B cell (primary cell): ENCODE measurements around the gene POGLUT2. TPM values are rescaled to one million over a fixed set of nuclear protein-coding genes. Genes with fewer than 3 reads are reported as not detected.

ENCODE experiments used
- ATAC-seq: fragments of 200-7000 bp; cut with Tn5 transposase; one replicate; pipeline ENCODE4 v1.10.0; 2021; ENCODE audit warnings: low read depth, mild to moderate bottlenecking, moderate number of reproducible peaks, moderate library complexity
- CTCF ChIA-PET: fragments of 350-600 bp; sonication (Branson Sonifier 250); formaldehyde crosslinking; loops from one replicate; lab custom pipeline; 2021; ENCODE audit warnings: antibody characterized with exemption, inconsistent platforms; lab: Charles Lee
- POLR2A ChIA-PET: fragments of 350-600 bp; sonication (Branson Sonifier 250); formaldehyde crosslinking; loops from one replicate; lab custom pipeline; 2021; ENCODE audit warnings: antibody characterized with exemption; lab: Charles Lee
- DNase-seq: peaks from one replicate; pipeline ENCODE4 v3.0.0; 2013
- H2AFZ ChIP-seq: 2 replicates; pipeline ENCODE4 v1.6.1; 2012; ENCODE audit warnings: mild to moderate bottlenecking, low read depth, low read length; ENCODE audit not compliant: insufficient read depth, poor library complexity, severe bottlenecking
- H3K27ac ChIP-seq, 2 donors: 1 replicate in 1 of 2; 2 replicates in 1 of 2; pipeline ENCODE4 v1.5.1; 2012 to 2013; ENCODE audit warnings: low read length in 2 of 2, mild to moderate bottlenecking in 2 of 2, moderate library complexity in 1 of 2
- H3K27me3 ChIP-seq, 4 experiments: fragments of 200-600 bp in 1 of 4; sonication (generic) in 1 of 4; replicated peaks in 1 of 4; 1 replicate in 2 of 4; 2 replicates in 2 of 4; pipeline versions ENCODE4 v1.6.1 to v1.7.0; 2013 to 2016; ENCODE audit warnings: low read length in 3 of 4, mild to moderate bottlenecking in 2 of 4, mixed read lengths in 1 of 4, moderate library complexity in 1 of 4; ENCODE audit not compliant: insufficient read depth in 4 of 4, control insufficient read depth in 3 of 4; ENCODE audit errors: control extremely low read depth in 1 of 4
- H3K36me3 ChIP-seq, 2 experiments: replicated peaks in 1 of 2; 1 replicate in 1 of 2; 2 replicates in 1 of 2; pipeline versions ENCODE4 v1.6.1 to v1.7.1; 2013; ENCODE audit warnings: low read length in 1 of 2; ENCODE audit not compliant: insufficient read depth in 2 of 2, control insufficient read depth in 1 of 2; ENCODE audit errors: control extremely low read depth in 1 of 2, extremely low read depth in 1 of 2
- H3K4me1 ChIP-seq, 2 donors: fragments of 200-600 bp in 1 of 2; sonication (generic) in 1 of 2; 1 replicate in 1 of 2; 2 replicates in 1 of 2; pipeline versions ENCODE4 v1.5.1 to v1.6.1; 2013 to 2017; ENCODE audit warnings: low read length in 2 of 2; ENCODE audit not compliant: control insufficient read depth in 2 of 2, insufficient read depth in 2 of 2
- H3K4me2 ChIP-seq: replicated peaks from 2 replicates; pipeline ENCODE3; 2012; ENCODE audit warnings: mild to moderate bottlenecking, low read depth, low read length; ENCODE audit not compliant: poor library complexity, severe bottlenecking
- H3K4me3 ChIP-seq, 5 experiments: fragments of 200-600 bp in 1 of 5; sonication (generic) in 1 of 5; 1 replicate in 3 of 5; 2 replicates in 2 of 5; pipeline versions ENCODE4 v1.5.1 to v1.7.0; 2011 to 2016; ENCODE audit warnings: low read length in 4 of 5, mild to moderate bottlenecking in 4 of 5, low read depth in 2 of 5, control low read depth in 1 of 5, moderate library complexity in 1 of 5; ENCODE audit not compliant: insufficient read depth in 1 of 5; ENCODE audit errors: control extremely low read depth in 1 of 5, extremely low read depth in 1 of 5
- H3K79me2 ChIP-seq: fragments of 200-600 bp; sonication (generic); one replicate; pipeline ENCODE4 v1.6.0; 2016; ENCODE audit warnings: low read length; ENCODE audit not compliant: control insufficient read depth, insufficient read depth
- H3K9ac ChIP-seq: fragments of 200-600 bp; sonication (generic); 2 replicates; pipeline ENCODE4 v1.6.1; 2017; ENCODE audit warnings: mild to moderate bottlenecking, low read length, moderate library complexity
- H3K9me3 ChIP-seq, 3 donors: one replicate each; pipeline versions ENCODE4 v1.6.1 to v1.7.1; 2013; ENCODE audit warnings: low read length in 2 of 3; ENCODE audit not compliant: control insufficient read depth in 2 of 3, insufficient read depth in 1 of 3; ENCODE audit errors: control extremely low read depth in 1 of 3
- H4K20me1 ChIP-seq: 2 replicates; pipeline ENCODE4 v1.6.0; 2012; ENCODE audit warnings: mild to moderate bottlenecking, low read length; ENCODE audit not compliant: insufficient read depth, control insufficient read depth, poor library complexity, severe bottlenecking
- H3K27ac Mint-ChIP-seq: one replicate; pipeline ENCODE4 v1.8.0; 2021; ENCODE audit warnings: mixed read lengths
- H3K27me3 Mint-ChIP-seq: one replicate; pipeline ENCODE4 v1.8.0; 2021; ENCODE audit warnings: mixed read lengths
- H3K4me1 Mint-ChIP-seq: one replicate; pipeline ENCODE4 v1.8.0; 2021; ENCODE audit warnings: mixed read lengths
- H3K4me3 Mint-ChIP-seq: one replicate; pipeline ENCODE4 v1.8.0; 2021; ENCODE audit warnings: mixed read lengths
- H3K9me3 Mint-ChIP-seq: one replicate; pipeline ENCODE4 v1.8.0; 2022; ENCODE audit warnings: mixed read lengths; ENCODE audit not compliant: insufficient read depth
- CTCF ChIP-seq: fragments of 200-600 bp; IDR thresholded peaks from one replicate; pipeline ENCODE4 v1.8.0; 2022; ENCODE audit warnings: antibody characterized with exemption, mild to moderate bottlenecking
- EZH2 ChIP-seq: IDR thresholded peaks from 2 replicates; pipeline ENCODE4 v1.6.1; 2012; ENCODE audit warnings: borderline replicate concordance, low read depth, mild to moderate bottlenecking, moderate library complexity, low read length; ENCODE audit not compliant: insufficient read depth, poor library complexity, severe bottlenecking
- WGBS: methylation state at CpG from one replicate; pipeline ENCODE4 v1.1.5; 2013; ENCODE audit warnings: missing lambda C conversion rate; ENCODE audit not compliant: insufficient coverage; 5-methylcytosine and 5-hydroxymethylcytosine counted together
- intact Hi-C: fragments of 100-400 bp; cut with micrococcal nuclease; formaldehyde crosslinking; loops from one replicate; pipeline ENCODE4 v1.10.0; 2022
- polyA plus RNA-seq: library from polyadenylated mRNA; depleted of rRNA; stranded (reverse); fragments of >200 nt; gene quantifications from 2 replicates; pipeline ENCODE4 v1.2.3, GENCODE V29; 2012
- total RNA-seq, 2 donors: library from RNA; stranded (reverse); fragments of 120-200 nt in 1 of 2; gene quantifications; 1 replicate in 1 of 2; 2 replicates in 1 of 2; pipeline versions ENCODE4 v1.2.3 to v1.2.4, GENCODE V29; 2013 to 2022

POGLUT2 gene
- total and polyA plus RNA-seq, 2 donors (not counting 1 experiment from before 2014, with no cell fraction given), result 0.12 TPM; not detected in 1

DNA sequence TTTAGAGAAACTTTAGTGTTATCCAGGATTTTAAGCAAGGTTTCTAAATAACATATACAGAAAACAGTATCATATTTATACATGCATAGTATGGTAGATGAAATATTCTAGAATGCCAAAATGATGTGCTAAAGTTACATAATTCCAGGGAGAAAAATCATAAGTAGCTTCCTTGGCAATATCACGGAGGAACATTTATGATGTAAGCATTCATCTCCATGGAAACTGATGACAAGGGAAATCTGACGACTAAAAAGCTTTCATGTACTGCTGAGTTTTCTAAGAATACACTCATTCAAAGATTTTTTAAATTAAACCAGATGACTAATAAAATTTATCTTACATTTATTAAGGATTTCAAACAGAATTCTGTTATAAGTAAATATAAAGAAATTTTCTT is 29.9 kb downstream of the POGLUT2 start:
- H3K9me3 ChIP-seq, result peaks cover 0 to 2% (median 0%) of the 10 kb centered on the region in 3 donors
- no peaks in the 10 kb centered on the region for H3K27me3 ChIP-seq
- H3K27ac ChIP-seq, result no peak overlapping the region
- no CpG with 5 or more reads among the region's 2 CpGs for WGBS
- no peak for TF ChIP-seq CTCF
- TF ChIP-seq EZH2, result no peak
- Mint-ChIP-seq H3K27ac (no peak overlapping the region), H3K9me3 (no peaks in the 10 kb centered on the region), H3K4me3 (no peak overlapping the region), H3K4me1 (peaks cover 10% of the 10 kb centered on the region), H3K27me3 (no peaks in the 10 kb centered on the region)
- ChIA-PET POLR2A (no interaction called here), CTCF (no interaction called here)
- H3K9ac ChIP-seq, result no peak overlapping the region
- intact Hi-C loops, result no loop called here
- no peaks in the 10 kb centered on the region for H4K20me1 ChIP-seq
- H2AFZ ChIP-seq, result no peak overlapping the region
- peaks cover 4% of the 10 kb centered on the region for H3K79me2 ChIP-seq
- H3K4me1 ChIP-seq, result peaks cover 3 to 9% of the 10 kb centered on the region in 2 donors
- no peak overlapping the region for H3K4me2 ChIP-seq
- H3K36me3 ChIP-seq, result no peaks in the 10 kb centered on the region
- DNase-seq (no peak), ATAC-seq (no peak)
- H3K4me3 ChIP-seq, result no peak overlapping the region

- Histone ChIP-seq H3K27me3 (no peaks in the 10 kb centered on the region), H3K4me3 (no peak overlapping the region), H3K27ac (no peak overlapping the region), H3K36me3 (no peaks in the 10 kb centered on the region), H3K4me1 (no peaks in the 10 kb centered on the region), H2AFZ (no peak overlapping the region), H3K79me2 (no peaks in the 10 kb centered on the region), H3K9ac (no peak overlapping the region), H4K20me1 (no peaks in the 10 kb centered on the region), H3K9me3 (no peaks in the 10 kb centered on the region), H3K4me2 (no peak overlapping the region)
- Mint-ChIP-seq H3K4me3 (no peak overlapping the region), H3K27me3 (no peaks in the 10 kb centered on the region), H3K9me3 (no peaks in the 10 kb centered on the region), H3K27ac (no peak overlapping the region), H3K4me1 (no peaks in the 10 kb centered on the region)
- DNase-seq, result no peak
- TF ChIP-seq EZH2 (no peak), CTCF (no peak)
- POLR2A ChIA-PET, result no interaction called here
- intact Hi-C loops, result no loop called here
- 86% methylated on average over 1 of the region's 1 CpG for WGBS
- no peak for ATAC-seq
- CTCF ChIA-PET, result no interaction called here
These were observed 35.0 kb downstream of the POGLUT2 start for GRCh38 chr13:102763741-102764140.
